Loucy (cell line): Measurements from ENCODE around the gene SLC38A10.

Experiments
- H2AFZ ChIP-seq: fragments of 200-600 bp; sonication (generic); 2 replicates; pipeline ENCODE4 v1.6.0; 2016; ENCODE audit warnings: antibody characterized with exemption, mild to moderate bottlenecking, low read length, moderate library complexity
- H3F3A ChIP-seq: fragments of 200-600 bp; 2 replicates; pipeline ENCODE4 v1.6.0; 2016; ENCODE audit warnings: antibody characterized with exemption, low read depth, mild to moderate bottlenecking
- H3K27me3 ChIP-seq: fragments of 200-600 bp; sonication (generic); 2 replicates; pipeline ENCODE4 v1.6.1; 2014; ENCODE audit warnings: low read length, mild to moderate bottlenecking; ENCODE audit not compliant: insufficient read depth, poor library complexity, severe bottlenecking
- H3K36me3 ChIP-seq: fragments of 200-600 bp; sonication (generic); 2 replicates; pipeline ENCODE4 v1.6.1; 2016; ENCODE audit warnings: low read length; ENCODE audit not compliant: insufficient read depth
- H3K4me1 ChIP-seq: fragments of 200-600 bp; sonication (generic); 2 replicates; pipeline ENCODE4 v1.5.1; 2014; ENCODE audit warnings: low read length, mild to moderate bottlenecking; ENCODE audit not compliant: insufficient read depth, poor library complexity, severe bottlenecking
- H3K4me2 ChIP-seq: fragments of 200-600 bp; sonication (generic); 2 replicates; pipeline ENCODE4 v1.6.0; 2014; ENCODE audit warnings: antibody characterized with exemption, low read length, low read depth, mild to moderate bottlenecking; ENCODE audit not compliant: poor library complexity, severe bottlenecking
- H3K4me3 ChIP-seq: fragments of 200-600 bp; sonication (generic); 2 replicates; pipeline ENCODE4 v1.5.1; 2014; ENCODE audit warnings: low read length, mild to moderate bottlenecking, mixed read lengths; ENCODE audit not compliant: poor library complexity, severe bottlenecking
- H3K79me2 ChIP-seq: fragments of 200-600 bp; sonication (generic); 2 replicates; pipeline ENCODE4 v1.6.1; 2014; ENCODE audit warnings: low read length; ENCODE audit not compliant: insufficient read depth
- H3K9ac ChIP-seq: fragments of 200-600 bp; sonication (generic); 2 replicates; pipeline ENCODE4 v1.6.0; 2014; ENCODE audit warnings: mild to moderate bottlenecking, low read depth, low read length, moderate library complexity; ENCODE audit not compliant: poor library complexity, severe bottlenecking
- H3K9me2 ChIP-seq: fragments of 200-600 bp; sonication (generic); replicated peaks from 2 replicates; pipeline ENCODE4 v1.6.1; 2016; ENCODE audit warnings: low read depth, low read length, mixed read lengths
- H3K9me3 ChIP-seq: fragments of 200-600 bp; sonication (generic); 2 replicates; pipeline ENCODE4 v1.6.1; 2014; ENCODE audit warnings: mild to moderate bottlenecking, antibody characterized with exemption, low read length, low read depth; ENCODE audit not compliant: insufficient read depth
- H4K20me1 ChIP-seq: fragments of 200-600 bp; sonication (generic); 2 replicates; pipeline ENCODE4 v1.6.0; 2014; ENCODE audit warnings: antibody characterized with exemption, low read length, mild to moderate bottlenecking; ENCODE audit not compliant: insufficient read depth, poor library complexity, severe bottlenecking
- CTCF ChIP-seq: fragments of 200-600 bp; sonication (generic); conservative IDR thresholded peaks from 2 replicates; pipeline ENCODE4 v1.5.1; 2014; ENCODE audit warnings: mild to moderate bottlenecking, antibody characterized with exemption, low read length
- EZH2phosphoT487 ChIP-seq: fragments of 200-600 bp; IDR thresholded peaks from 2 replicates; pipeline ENCODE4 v1.6.1; 2018; ENCODE audit warnings: antibody characterized with exemption, mild to moderate bottlenecking, moderate library complexity, borderline replicate concordance

Gene SLC38A10

GRCh38 chr17:81325714-81326358, 30.7 kb upstream of the SLC38A10 start:
- H3K36me3 ChIP-seq = no peaks in the 10 kb centered on the region
- no peak overlapping the region for H2AFZ ChIP-seq
- H3K4me3 ChIP-seq = no peak overlapping the region
- H3K27me3 ChIP-seq = no peaks in the 10 kb centered on the region
- peaks cover 22% of the 10 kb centered on the region for H3K4me1 ChIP-seq
- H3K9ac ChIP-seq = no peak overlapping the region
- H4K20me1 ChIP-seq = no peaks in the 10 kb centered on the region
- H3K79me2 ChIP-seq = no peaks in the 10 kb centered on the region
- H3K9me2 ChIP-seq = no peaks in the 10 kb centered on the region
- H3K4me2 ChIP-seq = no peak overlapping the region
- no peaks in the 10 kb centered on the region for H3K9me3 ChIP-seq
- no peaks in the 10 kb centered on the region for H3F3A ChIP-seq
- TF ChIP-seq CTCF = no peak
- TF ChIP-seq EZH2phosphoT487 = no peak

- no peak overlapping the region for H2AFZ ChIP-seq
- H3K4me2 ChIP-seq = no peak overlapping the region
- H3K4me1 ChIP-seq = peaks cover 21% of the 10 kb centered on the region
- no peak overlapping the region for H3K9ac ChIP-seq
- H3K9me3 ChIP-seq = no peaks in the 10 kb centered on the region
- no peaks in the 10 kb centered on the region for H3K9me2 ChIP-seq
- no peaks in the 10 kb centered on the region for H3K27me3 ChIP-seq
- no peak for TF ChIP-seq EZH2phosphoT487
- TF ChIP-seq CTCF = no peak
- H3F3A ChIP-seq = no peaks in the 10 kb centered on the region
- no peaks in the 10 kb centered on the region for H4K20me1 ChIP-seq
- H3K79me2 ChIP-seq = no peaks in the 10 kb centered on the region
- no peak overlapping the region for H3K4me3 ChIP-seq
- no peaks in the 10 kb centered on the region for H3K36me3 ChIP-seq
Observed at GRCh38 chr17:81324851-81325713, 30.0 kb upstream of the SLC38A10 start.

- no peak overlapping the region for H2AFZ ChIP-seq
- H3K9me3 ChIP-seq = no peaks in the 10 kb centered on the region
- H3F3A ChIP-seq = no peaks in the 10 kb centered on the region
- H3K4me1 ChIP-seq = peaks cover 14% of the 10 kb centered on the region
- no peaks in the 10 kb centered on the region for H3K27me3 ChIP-seq
- H3K9me2 ChIP-seq = no peaks in the 10 kb centered on the region
- no peak overlapping the region for H3K4me3 ChIP-seq
- no peaks in the 10 kb centered on the region for H3K79me2 ChIP-seq
- H3K9ac ChIP-seq = no peak overlapping the region
- H3K36me3 ChIP-seq = no peaks in the 10 kb centered on the region
- TF ChIP-seq CTCF (no peak), EZH2phosphoT487 (no peak)
- no peaks in the 10 kb centered on the region for H4K20me1 ChIP-seq
- no peak overlapping the region for H3K4me2 ChIP-seq
Observed at GRCh38 chr17:81324177-81324850, 29.2 kb upstream of the SLC38A10 start.
